Esophagus muscularis mucosa (tissue), 4 donors: Measurements from ENCODE around the gene PRDX2. TPM values are rescaled to one million over a fixed set of nuclear protein-coding genes. Genes with fewer than 3 reads are reported as not detected.
"Not testable (repeated sequence)": the region's sequence is repeated elsewhere in the genome, so short reads cannot be mapped to it uniquely, and the experiment has no call there.

Source experiments
- DNase-seq: peaks from one replicate; pipeline ENCODE4 v3.0.0-alpha.2; 2017; ENCODE audit errors: extremely low spot score
- H3K27ac ChIP-seq, 4 donors: fragments of 200-600 bp; sonication (generic); replicated peaks in 1 of 4; 1 replicate in 3 of 4; 2 replicates in 1 of 4; pipeline ENCODE4 v1.5.1; 2016 to 2019; ENCODE audit warnings: mild to moderate bottlenecking in 1 of 4
- H3K27me3 ChIP-seq, 4 donors: fragments of 200-600 bp; sonication (generic); one replicate each; pipeline versions ENCODE4 v1.5.1 to v1.6.0; 2016 to 2019
- H3K36me3 ChIP-seq, 4 donors: fragments of 200-600 bp; sonication (generic); one replicate each; pipeline ENCODE4 v1.5.1; 2016 to 2019
- H3K4me1 ChIP-seq, 4 donors: fragments of 200-600 bp; sonication (generic); one replicate each; pipeline ENCODE4 v1.5.1; 2016 to 2019
- H3K4me3 ChIP-seq, 4 donors: fragments of 200-600 bp; sonication (generic); 1 replicate in 2 of 4; 2 replicates in 2 of 4; pipeline ENCODE4 v1.5.1; 2016 to 2019; ENCODE audit warnings: mild to moderate bottlenecking in 4 of 4, moderate library complexity in 1 of 4
- H3K9me3 ChIP-seq, 4 donors: fragments of 200-600 bp; sonication (generic); 1 replicate in 3 of 4; 2 replicates in 1 of 4; pipeline ENCODE4 v1.5.1; 2016 to 2019
- EP300 ChIP-seq: sonication (generic); formaldehyde crosslinking; IDR thresholded peaks from one replicate; pipeline ENCODE4 v1.6.1; 2017; ENCODE audit warnings: antibody characterized with exemption
- POLR2A ChIP-seq: fragments of 450-650 bp; IDR thresholded peaks from one replicate; pipeline ENCODE4 v1.6.1; 2017; ENCODE audit warnings: antibody characterized with exemption, moderate library complexity, mild to moderate bottlenecking, low read depth
- POLR2AphosphoS5 ChIP-seq, 2 donors: sonication (generic); formaldehyde crosslinking; IDR thresholded peaks; one replicate each; pipeline ENCODE4 v1.6.1; 2017; ENCODE audit warnings: antibody characterized with exemption in 2 of 2
- WGBS: methylation state at CpG from one replicate; pipeline ENCODE4 v1.1.5; 2018; 5-methylcytosine and 5-hydroxymethylcytosine counted together
- intact Hi-C: fragments of 100-400 bp; cut with DNase I; formaldehyde crosslinking; loops from one replicate; pipeline ENCODE4 v1.15.1; 2023
- total RNA-seq, 4 donors: library from RNA; depleted of rRNA; stranded (reverse); fragments of >200 nt; gene quantifications; one replicate each; pipeline versions ENCODE4 v1.1.0 to v1.2.1, GENCODE V29; 2016
- TF ChIP-seq, protein P1 (sequence below), 3 experiments: fragments of 200-600 bp in 2 of 3; fragments of 450-650 bp in 1 of 3; sonication (generic) in 2 of 3; IDR thresholded peaks; one replicate each; pipeline ENCODE4 v1.5.1; 2017 to 2019; ENCODE audit warnings: antibody characterized with exemption in 3 of 3, mild to moderate bottlenecking in 2 of 3, moderate library complexity in 1 of 3

Gene PRDX2
- total RNA-seq, 4 donors from 2014 or later, result 236 to 275 (median 250) TPM

DNA sequence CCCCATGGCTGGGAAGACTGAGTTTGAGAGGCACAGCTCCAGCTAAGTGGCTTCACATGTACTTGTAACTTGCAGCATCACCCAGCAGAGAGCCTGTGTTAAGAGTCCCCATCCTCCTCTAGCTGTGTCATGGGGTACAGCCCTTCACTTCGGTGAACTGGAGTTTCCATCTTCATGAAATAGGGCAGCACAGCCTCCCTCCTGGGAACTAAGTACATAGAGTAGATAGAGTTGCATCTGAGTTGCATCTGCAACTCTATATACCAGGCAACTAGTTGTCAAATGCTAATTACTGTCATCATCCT, 1.2 kb downstream of the PRDX2 start:
- TF ChIP-seq EP300 (no peak), POLR2A (no peak)
- 83% methylated on average over 1 of the region's 1 CpG for WGBS
- peaks cover 30 to 44% (median 40%) of the 10 kb centered on the region in 4 donors for H3K4me1 ChIP-seq
- H3K27ac ChIP-seq, result peak overlapping the region in 3 of 4 donors; percentile 83 to 89 (median 87)
- H3K27me3 ChIP-seq, result no peaks in the 10 kb centered on the region
- H3K4me3 ChIP-seq, result peak overlapping the region; percentile 79 to 93 (median 86)
- peaks cover 6 to 34% (median 26%) of the 10 kb centered on the region in 4 donors for H3K36me3 ChIP-seq
- H3K9me3 ChIP-seq, result no peaks in the 10 kb centered on the region
- no peak for DNase-seq
- intact Hi-C loops, result no loop called here

DNA sequence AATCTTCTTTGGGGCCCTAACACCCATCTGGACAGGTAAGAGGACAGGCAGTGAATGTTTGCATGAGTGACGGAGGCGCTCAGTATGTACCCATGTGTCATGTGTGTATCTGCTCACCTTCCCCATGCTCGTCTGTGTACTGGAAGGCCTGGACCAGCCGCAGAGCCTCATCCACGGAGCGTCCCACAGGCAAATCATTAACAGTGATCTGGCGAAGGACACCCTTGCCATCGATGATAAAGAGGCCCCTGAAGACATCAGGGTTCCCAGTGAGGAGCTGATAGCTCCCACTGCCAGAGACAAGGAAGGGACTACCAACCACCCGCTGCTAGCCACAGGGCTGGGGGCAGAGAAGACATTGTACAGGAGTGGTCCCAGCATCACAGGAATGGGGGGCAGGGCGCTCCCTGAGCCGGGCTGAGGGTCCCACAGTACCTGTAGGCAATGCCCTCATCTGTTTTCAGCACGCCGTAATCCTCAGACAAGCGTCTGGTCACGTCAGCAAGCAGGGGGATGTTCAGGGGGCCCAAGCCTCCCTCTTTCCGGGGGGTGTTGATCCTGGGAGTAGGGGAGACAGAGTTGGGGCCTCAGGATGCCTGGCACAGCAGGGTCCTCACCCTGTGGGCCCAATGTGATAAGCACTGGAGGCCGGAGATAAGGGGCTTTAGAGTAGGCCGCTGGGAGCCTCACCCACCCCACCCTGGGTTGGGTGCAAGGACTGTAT, 1.7 kb downstream of the PRDX2 start:
- DNase-seq, result no peak
- intact Hi-C loops, result loop anchor here (5.0 kb wide), 1 partner anchor 38 kb away; no protein-coding TSS in a partner anchor
- no peaks in the 10 kb centered on the region for H3K27me3 ChIP-seq
- H3K4me1 ChIP-seq, result peaks cover 30 to 46% (median 40%) of the 10 kb centered on the region in 4 donors
- WGBS, result 87% methylated on average over 16 of the region's 18 CpGs
- peaks cover 6 to 34% (median 26%) of the 10 kb centered on the region in 4 donors for H3K36me3 ChIP-seq
- H3K27ac ChIP-seq, result peak overlapping the region in 2 of 4 donors; percentile 83 to 89
- H3K9me3 ChIP-seq, result no peaks in the 10 kb centered on the region
- TF ChIP-seq EP300 (no peak), POLR2A (no peak), POLR2AphosphoS5 (IDR thresholded peaks at IDR 0.05) (no peak)
- TF ChIP-seq, protein P1, sequence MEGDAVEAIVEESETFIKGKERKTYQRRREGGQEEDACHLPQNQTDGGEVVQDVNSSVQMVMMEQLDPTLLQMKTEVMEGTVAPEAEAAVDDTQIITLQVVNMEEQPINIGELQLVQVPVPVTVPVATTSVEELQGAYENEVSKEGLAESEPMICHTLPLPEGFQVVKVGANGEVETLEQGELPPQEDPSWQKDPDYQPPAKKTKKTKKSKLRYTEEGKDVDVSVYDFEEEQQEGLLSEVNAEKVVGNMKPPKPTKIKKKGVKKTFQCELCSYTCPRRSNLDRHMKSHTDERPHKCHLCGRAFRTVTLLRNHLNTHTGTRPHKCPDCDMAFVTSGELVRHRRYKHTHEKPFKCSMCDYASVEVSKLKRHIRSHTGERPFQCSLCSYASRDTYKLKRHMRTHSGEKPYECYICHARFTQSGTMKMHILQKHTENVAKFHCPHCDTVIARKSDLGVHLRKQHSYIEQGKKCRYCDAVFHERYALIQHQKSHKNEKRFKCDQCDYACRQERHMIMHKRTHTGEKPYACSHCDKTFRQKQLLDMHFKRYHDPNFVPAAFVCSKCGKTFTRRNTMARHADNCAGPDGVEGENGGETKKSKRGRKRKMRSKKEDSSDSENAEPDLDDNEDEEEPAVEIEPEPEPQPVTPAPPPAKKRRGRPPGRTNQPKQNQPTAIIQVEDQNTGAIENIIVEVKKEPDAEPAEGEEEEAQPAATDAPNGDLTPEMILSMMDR (IDR thresholded peaks at IDR 0.05), result no peak
- H3K4me3 ChIP-seq, result peak overlapping the region in 1 of 4 donors; percentile 85

DNA sequence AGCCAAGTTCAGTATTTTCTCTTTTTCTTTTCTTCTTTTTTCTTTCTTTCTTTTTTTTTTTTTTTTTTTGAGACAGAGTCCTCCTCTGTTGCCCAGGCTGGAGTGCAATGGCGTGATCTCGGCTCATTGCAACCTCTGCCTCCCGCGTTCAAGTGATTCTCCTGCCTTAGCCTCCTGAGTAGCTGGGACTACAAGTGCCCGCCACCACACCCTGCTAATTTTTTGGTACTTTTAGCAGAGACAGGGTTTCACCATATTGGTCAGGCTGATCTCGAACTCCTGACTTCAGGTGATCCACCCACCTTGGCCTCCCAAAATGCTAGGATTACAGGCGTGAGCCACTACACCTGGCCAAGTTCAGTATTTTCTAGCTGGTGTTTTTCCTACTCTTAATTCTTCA, 4.0 kb downstream of the PRDX2 start:
- H3K27me3 ChIP-seq, H3K9me3 ChIP-seq, H3K4me3 ChIP-seq, DNase-seq, H3K27ac ChIP-seq: not testable (repeated sequence)
- intact Hi-C loops, result loop anchor here (5.0 kb wide), 1 partner anchor 35 kb away; no protein-coding TSS in a partner anchor
- Histone ChIP-seq H3K36me3 (peaks cover 6 to 37% (median 26%) of the 10 kb centered on the region in 4 donors), H3K4me1 (peaks cover 35 to 55% (median 49%) of the 10 kb centered on the region in 4 donors)
- 91% methylated on average over 7 of the region's 7 CpGs for WGBS

DNA sequence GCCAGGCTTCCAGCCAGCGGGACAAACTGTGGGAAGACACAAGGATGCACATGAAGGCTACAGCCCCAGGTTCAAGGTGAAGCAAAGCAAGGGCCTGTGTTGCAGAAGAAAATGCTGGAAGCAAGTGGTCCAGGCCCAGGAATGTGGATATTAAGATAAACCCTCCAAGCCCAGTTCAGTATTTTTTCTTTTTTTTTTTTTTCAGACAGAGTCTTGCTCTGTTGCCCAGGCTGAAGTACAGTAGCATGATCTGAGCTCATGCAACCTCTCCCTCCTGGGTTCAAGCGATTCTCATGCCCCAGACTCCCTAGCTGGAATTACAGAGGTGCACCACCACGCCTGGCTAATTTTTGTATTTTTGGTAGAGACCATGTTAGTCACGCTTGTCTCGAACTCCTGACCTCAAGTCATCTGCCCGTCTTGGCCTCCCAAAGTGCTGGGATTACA, 4.4 kb downstream of the PRDX2 start:
- no peaks in the 10 kb centered on the region for H3K9me3 ChIP-seq
- DNase-seq, result no peak
- intact Hi-C loops, result loop anchor here (5.0 kb wide), 1 partner anchor 35 kb away; no protein-coding TSS in a partner anchor
- TF ChIP-seq POLR2AphosphoS5 (IDR thresholded peaks at IDR 0.05), result no peak
- no peak for TF ChIP-seq EP300
- TF ChIP-seq, protein P1 (IDR thresholded peaks at IDR 0.05), result no peak
- no peak for TF ChIP-seq POLR2A
- H3K36me3 ChIP-seq, result peaks cover 6 to 41% (median 26%) of the 10 kb centered on the region in 4 donors
- peak overlapping the region in 3 of 4 donors; percentile 70 to 99 (median 97) for H3K27ac ChIP-seq
- no peak overlapping the region for H3K4me3 ChIP-seq
- no peaks in the 10 kb centered on the region for H3K27me3 ChIP-seq
- H3K4me1 ChIP-seq, result peaks cover 30 to 50% (median 44%) of the 10 kb centered on the region in 4 donors
- 90% methylated on average over 6 of the region's 6 CpGs for WGBS

DNA sequence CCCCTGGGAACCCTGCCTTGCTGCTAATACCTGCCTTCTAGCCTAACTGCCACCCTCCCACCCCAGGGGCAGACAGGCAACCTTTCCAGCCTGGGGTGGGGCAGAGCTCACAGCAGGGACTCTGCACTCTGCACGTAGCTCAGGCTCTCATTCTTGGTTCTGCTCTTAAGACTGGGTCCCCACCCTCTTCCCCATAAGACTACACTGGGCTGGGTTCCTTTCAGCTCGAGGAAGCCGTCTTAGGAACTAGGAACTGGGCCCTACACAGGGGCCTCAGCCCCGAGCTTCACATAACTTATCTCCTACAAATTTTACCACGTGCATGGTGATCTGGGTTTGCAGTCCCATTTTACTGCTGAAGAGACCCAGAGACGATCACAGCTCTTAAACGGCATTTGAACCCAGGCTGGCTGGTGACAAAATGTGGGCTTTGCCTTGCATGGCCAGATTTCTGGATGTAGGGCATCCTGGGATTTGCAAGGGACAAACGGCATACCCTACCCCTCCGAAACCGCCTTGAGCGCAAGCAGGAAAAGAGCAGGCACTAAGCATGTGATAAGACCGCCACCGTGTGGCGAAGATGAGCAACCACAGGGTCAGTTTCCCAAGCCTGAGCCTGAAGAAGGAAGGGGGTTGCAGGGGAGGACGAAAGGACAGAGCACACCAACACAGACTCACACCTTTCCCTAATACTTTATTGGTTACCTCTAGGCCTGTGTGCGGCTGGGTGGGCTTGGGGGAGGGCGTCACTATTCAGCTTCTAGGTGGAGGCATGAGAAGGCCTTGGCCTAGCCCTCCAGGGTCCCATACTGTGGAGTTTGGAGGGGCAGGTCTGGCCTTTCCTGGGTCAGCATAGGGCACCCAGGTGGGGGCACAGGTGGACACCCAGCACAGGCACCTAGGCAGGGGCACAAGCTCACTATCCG, 5.2 kb downstream of the PRDX2 start:
- Histone ChIP-seq H3K4me1 (peaks cover 27 to 43% (median 38%) of the 10 kb centered on the region in 4 donors), H3K9me3 (peaks cover 0 to 1% (median 0%) of the 10 kb centered on the region in 4 donors), H3K27ac (peak overlapping the region; percentile 63 to 99 (median 84)), H3K4me3 (peak overlapping the region in 1 of 4 donors; percentile 18), H3K36me3 (peaks cover 6 to 43% (median 26%) of the 10 kb centered on the region in 4 donors), H3K27me3 (no peaks in the 10 kb centered on the region)
- DNase-seq, result no peak
- 5% methylated on average over 13 of the region's 18 CpGs for WGBS
- intact Hi-C loops, result loop anchor here (1.0 to 5.0 kb wide), 2 partner anchors 19 to 34 kb away; no protein-coding TSS in a partner anchor
- peak; percentile 2 for TF ChIP-seq POLR2A
- peak in 1 of 2 donors; percentile 79 for TF ChIP-seq POLR2AphosphoS5 (IDR thresholded peaks at IDR 0.05)
- TF ChIP-seq EP300, result no peak
- TF ChIP-seq, protein P1 (IDR thresholded peaks at IDR 0.05), result peak; percentile 95 to 99 (median 95)
